IPS-18c (cell line): ENCODE results near the gene ARHGAP10.

Experiments
- H3K4me3 ChIP-seq: 2 replicates; pipeline ENCODE4 v1.7.0; 2013; ENCODE audit warnings: low read depth, mild to moderate bottlenecking, low read length, moderate library complexity; ENCODE audit not compliant: insufficient read depth
- H3K9me3 ChIP-seq: one replicate; pipeline ENCODE4 v1.6.1; 2013; ENCODE audit warnings: mild to moderate bottlenecking, low read length, moderate library complexity; ENCODE audit not compliant: control insufficient read depth, insufficient read depth

The ARHGAP10 gene

GRCh38 chr4:147724468-147725201 lies 7.3 kb upstream of the ARHGAP10 start:
- Histone ChIP-seq H3K4me3 (no peak overlapping the region), H3K9me3 (no peaks in the 10 kb centered on the region)

GRCh38 chr4:147725673-147726072 lies 6.2 kb upstream of the ARHGAP10 start:
- H3K4me3 ChIP-seq: no peak overlapping the region
- no peaks in the 10 kb centered on the region for H3K9me3 ChIP-seq

GRCh38 chr4:147727476-147728028 lies 4.3 kb upstream of the ARHGAP10 start:
- Histone ChIP-seq H3K9me3 (no peaks in the 10 kb centered on the region), H3K4me3 (no peak overlapping the region)

- no peak overlapping the region for H3K4me3 ChIP-seq
Measured at GRCh38 chr4:147730333-147730732, 1.6 kb upstream of the ARHGAP10 start.

GRCh38 chr4:147732518-147733235 lies 789 bp downstream of the ARHGAP10 start:
- Histone ChIP-seq H3K4me3 (peak overlapping the region; percentile 72), H3K9me3 (no peaks in the 10 kb centered on the region)

More at GRCh38 chr4:147730333-147730732, 1.6 kb upstream of the ARHGAP10 start:
- no peaks in the 10 kb centered on the region for H3K9me3 ChIP-seq

- Histone ChIP-seq H3K9me3 (no peaks in the 10 kb centered on the region), H3K4me3 (no peak overlapping the region)
Measured at GRCh38 chr4:147733716-147734344, 1.9 kb downstream of the ARHGAP10 start.

GRCh38 chr4:147734496-147734895 lies 2.6 kb downstream of the ARHGAP10 start:
- H3K4me3 ChIP-seq: no peak overlapping the region
- no peaks in the 10 kb centered on the region for H3K9me3 ChIP-seq

- no peaks in the 10 kb centered on the region for H3K9me3 ChIP-seq
- H3K4me3 ChIP-seq: no peak overlapping the region
Measured at GRCh38 chr4:147735413-147736301, 3.8 kb downstream of the ARHGAP10 start.

- no peak overlapping the region for H3K4me3 ChIP-seq
- no peaks in the 10 kb centered on the region for H3K9me3 ChIP-seq
Measured at GRCh38 chr4:147736458-147736857, 4.6 kb downstream of the ARHGAP10 start.

GRCh38 chr4:147737623-147738022 lies 5.7 kb downstream of the ARHGAP10 start:
- H3K4me3 ChIP-seq: no peak overlapping the region
- no peaks in the 10 kb centered on the region for H3K9me3 ChIP-seq

GRCh38 chr4:147739239-147739823 lies 7.4 kb downstream of the ARHGAP10 start:
- no peak overlapping the region for H3K4me3 ChIP-seq

GRCh38 chr4:147740176-147740575 lies 8.3 kb downstream of the ARHGAP10 start:
- Histone ChIP-seq H3K4me3 (no peak overlapping the region), H3K9me3 (no peaks in the 10 kb centered on the region)

More at GRCh38 chr4:147739239-147739823, 7.4 kb downstream of the ARHGAP10 start:
- H3K9me3 ChIP-seq: no peaks in the 10 kb centered on the region

GRCh38 chr4:147741190-147741788 lies 9.4 kb downstream of the ARHGAP10 start:
- Histone ChIP-seq H3K4me3 (no peak overlapping the region), H3K9me3 (no peaks in the 10 kb centered on the region)

- Histone ChIP-seq H3K9me3 (no peaks in the 10 kb centered on the region), H3K4me3 (no peak overlapping the region)
Measured at GRCh38 chr4:147747787-147748454, 16.0 kb downstream of the ARHGAP10 start.

GRCh38 chr4:147749811-147750321 lies 18.0 kb downstream of the ARHGAP10 start:
- H3K4me3 ChIP-seq: no peak overlapping the region
- H3K9me3 ChIP-seq: no peaks in the 10 kb centered on the region
